ENCODE measurements around the gene UNC5B.

GRCh38 chr10:71212318-71213126, at the start of gene UNC5B:
- TF ChIP-seq EZH2 (IDR thresholded peaks at IDR 0.05) (no peak), POLR2AphosphoS5 (IDR thresholded peaks at IDR 0.05; ENCODE audit: borderline replicate concordance, low read depth, low read length) (no peak)
